Aorta (tissue), 5 donors: Measurements from ENCODE around the gene GJC2. TPM values are rescaled to one million over a fixed set of nuclear protein-coding genes. Genes with fewer than 3 reads are reported as not detected.

Experiments
- ATAC-seq: fragments of 200-7000 bp; cut with Tn5 transposase; one replicate; pipeline ENCODE4 v1.9.1; 2022; ENCODE audit warnings: moderate library complexity; ENCODE audit not compliant: low FRiP score
- DNase-seq, 2 donors: peaks; one replicate each; pipeline ENCODE4 v3.0.0-alpha.2; 2020
- H3K27ac ChIP-seq, 2 donors: one replicate each; pipeline ENCODE4 v1.5.1; 2013; ENCODE audit warnings: low read length in 2 of 2, mild to moderate bottlenecking in 2 of 2, moderate library complexity in 2 of 2, control low read depth in 1 of 2, inconsistent platforms in 1 of 2, low read depth in 1 of 2
- H3K27me3 ChIP-seq, 2 donors: one replicate each; pipeline ENCODE4 v1.6.1; 2013; ENCODE audit warnings: control low read depth in 1 of 2, low read length in 1 of 2, mild to moderate bottlenecking in 1 of 2, moderate library complexity in 1 of 2; ENCODE audit not compliant: insufficient read depth in 2 of 2, control insufficient read depth in 1 of 2
- H3K36me3 ChIP-seq, 2 donors: one replicate each; pipeline ENCODE4 v1.6.1; 2013; ENCODE audit warnings: control low read depth in 1 of 2, low read length in 1 of 2, mild to moderate bottlenecking in 1 of 2; ENCODE audit not compliant: insufficient read depth in 2 of 2, control insufficient read depth in 1 of 2
- H3K4me1 ChIP-seq, 2 donors: one replicate each; pipeline ENCODE4 v1.6.1; 2013; ENCODE audit warnings: low read length in 2 of 2, control low read depth in 1 of 2, mild to moderate bottlenecking in 1 of 2, moderate library complexity in 1 of 2; ENCODE audit not compliant: insufficient read depth in 2 of 2, control insufficient read depth in 1 of 2
- H3K4me3 ChIP-seq, 2 donors: one replicate each; pipeline ENCODE4 v1.5.1; 2013; ENCODE audit warnings: low read length in 2 of 2, control low read depth in 1 of 2, mild to moderate bottlenecking in 1 of 2
- H3K9me3 ChIP-seq: one replicate; pipeline ENCODE4 v1.6.1; 2013; ENCODE audit warnings: mild to moderate bottlenecking, low read length; ENCODE audit not compliant: control insufficient read depth
- WGBS, 2 donors: extraction: QIAGEN DNeasy Blood & Tissue Kit; methylation state at CpG; one replicate each; pipeline ENCODE4 v1.1.7; 2013; 5-methylcytosine and 5-hydroxymethylcytosine counted together
- intact Hi-C, 2 donors: fragments of 100-400 bp; cut with DNase I; formaldehyde crosslinking; loops; one replicate each; pipeline versions ENCODE4 v1.14.2 to v1.15.0; 2022
- long read RNA-seq, 2 donors: library from polyadenylated mRNA; unstranded; transcript quantifications; one replicate each; pipeline ENCODE4 v2.0.0, GENCODE V29; 2020 to 2021
- polyA plus RNA-seq, 2 donors: library from polyadenylated mRNA; stranded (reverse); fragments of 200-250 nt; gene quantifications; one replicate each; pipeline ENCODE4 v1.2.3, GENCODE V29; 2013
- total RNA-seq, 2 donors: library from RNA; stranded (reverse); fragmentation: NEBNext Ultra II Directional; extraction: Animal tissue kit (Norgen Biotek cat#: 25700); gene quantifications; one replicate each; pipeline ENCODE4 v1.2.1, GENCODE V29; 2021
- donor health status: healthy with polysubstance abuse.
- donor health status: Bipolar disorder and iron deficiency.
- donor health status: DM: no; HTN: no; CAD: no.
- donor health status: DM: no; HTN: no; CAD: no.
- donor health status: DM: yes; HTN: yes; CAD: no.

The GJC2 gene
- total RNA-seq: 1 to 10 TPM; 4.3 to 4.5 TPM
- polyA plus RNA-seq: under 1 TPM; 0.50 to 0.87 TPM
- long read RNA-seq, donor 1: 0 reads
- long read RNA-seq, donor 2, partial matches to known transcripts: 0 of 3 reads
- long read RNA-seq, donor 2, other reads (novel, unspliced or antisense): 3 of 3 reads

DNA sequence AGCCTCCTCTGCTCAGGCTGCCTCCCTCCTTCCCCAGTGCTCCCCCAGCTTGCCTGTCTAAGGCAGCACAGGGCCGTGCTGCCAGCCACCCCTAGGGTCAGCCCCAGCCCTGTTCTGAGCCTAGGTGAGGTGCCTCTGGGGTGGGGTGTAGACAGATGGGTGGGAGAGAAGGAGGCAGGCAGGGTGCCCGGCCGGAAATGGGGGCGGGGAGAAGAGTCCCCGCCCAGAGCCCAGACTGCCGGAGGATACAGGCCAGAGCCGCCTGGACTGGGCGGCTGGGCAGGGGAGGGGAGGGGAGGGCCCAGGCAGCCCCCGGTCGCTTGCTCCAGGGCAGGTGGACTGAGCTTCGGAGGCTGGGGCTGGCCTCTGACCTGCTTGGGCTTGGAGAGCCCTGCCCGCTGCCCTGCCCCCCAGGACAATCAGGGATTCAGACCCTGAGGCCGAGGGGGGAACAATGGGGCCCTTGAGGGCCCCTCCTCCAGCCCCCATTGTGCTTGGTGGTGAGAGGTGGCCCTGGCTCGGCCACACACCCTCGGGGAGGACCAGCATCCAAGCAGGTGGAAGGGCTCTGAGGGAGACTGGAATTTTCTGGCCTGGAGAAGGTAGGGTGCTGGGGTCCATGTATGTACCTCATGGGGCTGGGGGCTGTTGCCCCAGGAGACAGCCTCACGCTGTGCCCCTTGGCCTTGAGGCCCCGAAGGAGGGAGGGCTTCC, at the start of gene GJC2:
Gene GJC2 (plus strand): TSS at position 525 of the 714 bp plus-strand sequence. CDS start 7,829 bp downstream, outside the sequence.
- 30 to 32% methylated on average over 15 to 17 of the region's 17 CpGs for WGBS, 2 donors
- Histone ChIP-seq H3K27ac (peak within 1 kb of the TSS in 1 of 2 donors; percentile 35), H3K36me3 (peaks cover 0 to 2% of the 10 kb centered on the region in 2 donors), H3K4me3 (no peak within 1 kb of the TSS), H3K9me3 (no peaks in the 10 kb centered on the region), H3K4me1 (no peaks in the 10 kb centered on the region), H3K27me3 (no peaks in the 10 kb centered on the region)
- peak; percentile 62 to 86 for DNase-seq
- peak; percentile 63 for ATAC-seq
- intact Hi-C loops: no loop called here

- Histone ChIP-seq H3K27me3 (no peaks in the 10 kb centered on the region), H3K4me1 (no peaks in the 10 kb centered on the region), H3K9me3 (no peaks in the 10 kb centered on the region), H3K27ac (no peak overlapping the region), H3K4me3 (no peak overlapping the region), H3K36me3 (peaks cover 0 to 13% of the 10 kb centered on the region in 2 donors)
- no peak for DNase-seq
- 73 to 74% methylated on average over 12 of the region's 12 CpGs for WGBS, 2 donors
- ATAC-seq: no peak
- intact Hi-C loops: loop anchor here in 1 of 2 donors (10.0 kb wide), 1 partner anchor 366 kb away; the partner anchor contains the start of genes JMJD4 and SNAP47
Observed at GRCh38 chr1:228100822-228101613, 48.7 kb upstream of the GJC2 start.

- intact Hi-C loops: loop anchor here in 1 of 2 donors (10.0 kb wide), 1 partner anchor 367 kb away; the partner anchor contains the start of genes JMJD4 and SNAP47
- WGBS, 2 donors: 47 to 50% methylated on average over 14 to 15 of the region's 15 CpGs
- Histone ChIP-seq H3K36me3 (peaks cover 0 to 11% of the 10 kb centered on the region in 2 donors), H3K4me3 (no peak overlapping the region), H3K9me3 (no peaks in the 10 kb centered on the region), H3K27me3 (no peaks in the 10 kb centered on the region), H3K4me1 (no peaks in the 10 kb centered on the region), H3K27ac (no peak overlapping the region)
- DNase-seq (no peak), ATAC-seq (no peak)
Observed at GRCh38 chr1:228101614-228101993, 48.1 kb upstream of the GJC2 start.

- Histone ChIP-seq H3K36me3 (peaks cover 0 to 11% of the 10 kb centered on the region in 2 donors), H3K9me3 (no peaks in the 10 kb centered on the region), H3K27me3 (no peaks in the 10 kb centered on the region), H3K4me3 (peak overlapping the region; percentile 58 to 77), H3K4me1 (no peaks in the 10 kb centered on the region), H3K27ac (no peak overlapping the region)
- ATAC-seq (peak; percentile 19), DNase-seq (peak in 1 of 2 donors; percentile 64)
- WGBS, 2 donors: 6 to 9% methylated on average over 63 to 73 of the region's 73 CpGs
- intact Hi-C loops: loop anchor here in 1 of 2 donors (2.0 to 10.0 kb wide), 2 partner anchors 39 to 367 kb away; partner anchors contain the start of genes GUK1, JMJD4 and SNAP47
Observed at GRCh38 chr1:228101994-228102790, 47.5 kb upstream of the GJC2 start.

DNA sequence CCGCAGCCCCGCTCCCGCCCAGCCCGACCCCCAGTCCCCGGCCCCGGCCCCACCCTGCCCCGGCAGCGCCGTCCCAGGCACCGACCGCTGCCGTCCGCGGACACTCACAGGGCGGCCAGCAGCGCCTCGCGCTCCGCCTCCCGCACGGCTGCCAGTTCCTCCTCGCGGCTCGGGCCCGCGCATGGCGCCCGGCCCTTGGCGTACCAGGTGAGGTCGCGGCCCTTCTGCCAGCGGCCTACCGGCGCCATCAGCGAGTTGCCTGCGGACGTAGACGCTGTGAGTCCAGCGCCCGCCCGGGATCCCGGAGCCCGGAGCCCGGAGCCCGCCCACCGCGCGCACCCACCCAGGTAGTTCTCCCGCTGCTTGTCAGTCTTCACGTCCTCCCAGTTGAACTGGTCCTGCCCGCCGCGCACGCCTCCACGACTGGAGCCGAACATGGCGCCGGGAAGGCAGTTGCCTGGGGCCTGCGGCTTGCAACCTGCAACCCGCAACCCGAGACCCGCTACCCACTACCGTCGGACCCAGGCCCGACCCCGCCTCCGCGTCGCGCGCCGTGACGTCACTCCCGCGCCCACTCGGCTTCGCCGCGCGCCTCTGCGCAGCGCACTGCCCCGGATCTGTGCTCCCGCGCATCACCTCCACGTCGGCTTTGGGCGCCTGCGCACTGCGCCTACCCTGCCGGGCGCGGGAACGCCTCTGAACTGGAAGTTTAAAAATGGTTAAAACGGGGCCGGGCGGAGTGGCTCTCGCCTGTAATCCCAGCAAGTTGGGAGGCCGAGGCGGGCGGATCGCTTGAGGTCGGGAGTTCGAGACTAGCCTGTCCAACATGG, 46.7 kb upstream of the GJC2 start, which contains the start of gene C1orf35:
Gene C1orf35 (minus strand): TSS at position 535 of the 830 bp plus-strand sequence. CDS start 98 bp downstream, at position 437.
- peak within 1 kb of the TSS; percentile 58 to 77 for H3K4me3 ChIP-seq
- H3K36me3 ChIP-seq: peaks cover 0 to 6% of the 10 kb centered on the region in 2 donors
- H3K4me1 ChIP-seq: no peaks in the 10 kb centered on the region
- H3K9me3 ChIP-seq: no peaks in the 10 kb centered on the region
- DNase-seq: peak; percentile 96 to 99
- peak; percentile 92 for ATAC-seq
- peak within 1 kb of the TSS in 1 of 2 donors; percentile 81 for H3K27ac ChIP-seq
- no peaks in the 10 kb centered on the region for H3K27me3 ChIP-seq
- intact Hi-C loops: loop anchor here in 1 of 2 donors (2.0 to 10.0 kb wide), 2 partner anchors 38 to 368 kb away; partner anchors contain the start of genes GUK1, JMJD4 and SNAP47
- 1% methylated on average over 95 to 104 of the region's 104 CpGs for WGBS, 2 donors

- Histone ChIP-seq H3K9me3 (no peaks in the 10 kb centered on the region), H3K27me3 (no peaks in the 10 kb centered on the region), H3K4me3 (no peak overlapping the region), H3K36me3 (peaks cover 0 to 2% of the 10 kb centered on the region in 2 donors), H3K27ac (no peak overlapping the region), H3K4me1 (no peaks in the 10 kb centered on the region)
- intact Hi-C loops: loop anchor here in 1 of 2 donors (10.0 kb wide), 1 partner anchor 370 kb away; the partner anchor contains the start of genes JMJD4 and SNAP47
- DNase-seq: peak in 1 of 2 donors; percentile 63
- ATAC-seq: no peak
- WGBS, 2 donors: 58 to 60% methylated on average over 7 of the region's 7 CpGs
Observed at GRCh38 chr1:228104526-228105269, 45.0 kb upstream of the GJC2 start.
